Measurements from ENCODE around the gene COL4A2. TPM values are rescaled to one million over a fixed set of nuclear protein-coding genes. Genes with fewer than 3 reads are reported as not detected.

Gene COL4A2
- total RNA-seq, 1 experiment from 2014 or later: 1.6 TPM

GRCh38 chr13:110435331-110435730, 128.2 kb downstream of the COL4A2 start:
- ChIA-PET RAD21 (ENCODE audit: low non-redundant PET in 1 of 2, low total read pairs in 2 of 2, uncharacterized antibody in 2 of 2, unreplicated experiment in 2 of 2) (no interaction called here), POLR2A (no interaction called here), CTCF (no interaction called here)
- TF ChIP-seq CTCF (IDR thresholded peaks at IDR 0.05 in 2 of 3, conservative IDR thresholded peaks at IDR 0.05 in 1 of 3; ENCODE audit: borderline replicate concordance in 1 of 3, insufficient read depth in 1 of 3, low read depth in 2 of 3, low read length in 2 of 3) (no peak), MAX (IDR thresholded peaks at IDR 0.05) (no peak), SRF (IDR thresholded peaks at IDR 0.05; ENCODE audit: low read depth) (no peak), POLR2A (IDR thresholded peaks at IDR 0.05; ENCODE audit: borderline replicate concordance, extremely low read depth, insufficient read depth, insufficient read length) (no peak), EZH2phosphoT487 (IDR thresholded peaks at IDR 0.05; ENCODE audit: borderline replicate concordance) (no peak), RAD21 (IDR thresholded peaks at IDR 0.05; ENCODE audit: low read depth) (no peak), FOSL1 (IDR thresholded peaks at IDR 0.05; ENCODE audit: low read depth) (no peak), ZBTB33 (IDR thresholded peaks at IDR 0.05; ENCODE audit: extremely low read depth, insufficient replicate concordance, low read length) (no peak), EGR1 (IDR thresholded peaks at IDR 0.05; ENCODE audit: low read depth) (no peak), ZNF274 (IDR thresholded peaks at IDR 0.05; ENCODE audit: low read depth, low read length) (no peak), YY1 (IDR thresholded peaks at IDR 0.05; ENCODE audit: extremely low read depth, insufficient replicate concordance, low read depth, low read length) (no peak), ZFX (IDR thresholded peaks at IDR 0.05) (no peak), ATF3 (IDR thresholded peaks at IDR 0.05) (no peak), JUND (IDR thresholded peaks at IDR 0.05) (no peak), SP1 (IDR thresholded peaks at IDR 0.05; ENCODE audit: low read depth) (no peak)
- no peak overlapping the region for H2AFZ ChIP-seq (ENCODE audit: low read depth, low read length, poor library complexity, severe bottlenecking)
- no peaks in the 10 kb centered on the region for H3K9me2 ChIP-seq (ENCODE audit: insufficient read depth)
- no peaks in the 10 kb centered on the region for H3K9me3 ChIP-seq (ENCODE audit: control insufficient read depth in 1 of 2, insufficient read depth in 1 of 2, low read depth in 1 of 2, low read length in 2 of 2)
- no peaks in the 10 kb centered on the region for H3K79me2 ChIP-seq (ENCODE audit: insufficient read depth, low read length)
- no peaks in the 10 kb centered on the region for H3K27me3 ChIP-seq (ENCODE audit: insufficient read depth, low read length)
- no peaks in the 10 kb centered on the region for H4K20me1 ChIP-seq (ENCODE audit: insufficient read depth)
- DNase-seq (ENCODE audit: low read depth, low spot score) (no peak), ATAC-seq (no peak)
- H3K27ac ChIP-seq (ENCODE audit: low read depth, low read length): no peak overlapping the region
- H3K4me3 ChIP-seq (replicated peaks in 1 of 2; ENCODE audit: low read depth in 1 of 2, low read length in 2 of 2): no peak overlapping the region
- H3K4me2 ChIP-seq (ENCODE audit: low read length): no peak overlapping the region
- intact Hi-C loops (cut with micrococcal nuclease): no loop called here
- H3K4me1 ChIP-seq (ENCODE audit: control insufficient read depth in 1 of 2, insufficient read depth in 2 of 2, low read length in 2 of 2): no peaks in the 10 kb centered on the region
- no TSS peak for BruUV-seq (replicated peaks)
- H3K36me3 ChIP-seq (ENCODE audit: control insufficient read depth in 1 of 2, insufficient read depth in 2 of 2, low read length in 2 of 2): no peaks in the 10 kb centered on the region
- H3K9ac ChIP-seq (ENCODE audit: low read length): no peak overlapping the region
